ENCODE results near the gene FTO.
"Not testable (repeated sequence)": the region's sequence is repeated elsewhere in the genome, so short reads cannot be mapped to it uniquely, and the experiment has no call there.

FTO gene

GRCh38 chr16:53839150-53839549 lies 135.2 kb downstream of the FTO start:
- intact Hi-C loops (cut with DNase I; ENCODE audit: low total_unique reads): no loop called here
- Histone ChIP-seq H3K4me1 (peaks cover 0 to 12% (median 7%) of the 10 kb centered on the region in 4 donors), H3K9me3 (no peaks in the 10 kb centered on the region), H3K27ac (no peak overlapping the region), H3K36me3 (no peaks in the 10 kb centered on the region), H3K4me3 (no peak overlapping the region), H3K27me3 (no peaks in the 10 kb centered on the region)
- no peak for TF ChIP-seq CTCF (IDR thresholded peaks at IDR 0.05)
- DNase-seq: no peak

GRCh38 chr16:53840456-53840855 lies 136.5 kb downstream of the FTO start:
- intact Hi-C loops (cut with DNase I; ENCODE audit: low total_unique reads): no loop called here
- no peaks in the 10 kb centered on the region for H3K9me3 ChIP-seq
- no peak overlapping the region for H3K4me3 ChIP-seq
- no peak overlapping the region for H3K27ac ChIP-seq
- no peaks in the 10 kb centered on the region for H3K36me3 ChIP-seq
- DNase-seq: no peak
- H3K27me3 ChIP-seq: no peaks in the 10 kb centered on the region
- peaks cover 0 to 12% (median 7%) of the 10 kb centered on the region in 4 donors for H3K4me1 ChIP-seq
- TF ChIP-seq CTCF (IDR thresholded peaks at IDR 0.05): no peak

GRCh38 chr16:53841884-53842283 lies 137.9 kb downstream of the FTO start:
- H3K9me3 ChIP-seq: no peaks in the 10 kb centered on the region
- no peak for DNase-seq
- H3K27ac ChIP-seq: no peak overlapping the region
- H3K4me1 ChIP-seq: peaks cover 0 to 12% (median 7%) of the 10 kb centered on the region in 4 donors
- no peak for TF ChIP-seq CTCF (IDR thresholded peaks at IDR 0.05)
- intact Hi-C loops (cut with DNase I; ENCODE audit: low total_unique reads): no loop called here
- no peaks in the 10 kb centered on the region for H3K36me3 ChIP-seq
- no peaks in the 10 kb centered on the region for H3K27me3 ChIP-seq
- no peak overlapping the region for H3K4me3 ChIP-seq

GRCh38 chr16:53843084-53843483 lies 139.1 kb downstream of the FTO start:
- DNase-seq: no peak
- no peaks in the 10 kb centered on the region for H3K9me3 ChIP-seq
- H3K27me3 ChIP-seq: no peaks in the 10 kb centered on the region
- H3K4me3 ChIP-seq: no peak overlapping the region
- peaks cover 0 to 5% (median 1%) of the 10 kb centered on the region in 3 donors for H3K36me3 ChIP-seq
- peaks cover 0 to 12% (median 2%) of the 10 kb centered on the region in 4 donors for H3K4me1 ChIP-seq
- no peak for TF ChIP-seq CTCF (IDR thresholded peaks at IDR 0.05)
- intact Hi-C loops (cut with DNase I; ENCODE audit: low total_unique reads): no loop called here
- no peak overlapping the region for H3K27ac ChIP-seq

GRCh38 chr16:53844804-53845203 lies 140.8 kb downstream of the FTO start:
- Histone ChIP-seq H3K9me3 (no peaks in the 10 kb centered on the region), H3K27me3 (no peaks in the 10 kb centered on the region), H3K4me3 (no peak overlapping the region), H3K27ac (no peak overlapping the region), H3K4me1 (no peaks in the 10 kb centered on the region), H3K36me3 (peaks cover 0 to 10% (median 5%) of the 10 kb centered on the region in 3 donors)
- no peak for TF ChIP-seq CTCF (IDR thresholded peaks at IDR 0.05)
- DNase-seq: no peak
- intact Hi-C loops (cut with DNase I; ENCODE audit: low total_unique reads): no loop called here

GRCh38 chr16:53846549-53846948 lies 142.6 kb downstream of the FTO start:
- H3K4me1 ChIP-seq; H3K9me3 ChIP-seq; H3K27me3 ChIP-seq; H3K4me3 ChIP-seq; H3K27ac ChIP-seq; DNase-seq; intact Hi-C loops (cut with DNase I; ENCODE audit: low total_unique reads): not testable (repeated sequence)
- peaks cover 0 to 10% (median 5%) of the 10 kb centered on the region in 3 donors for H3K36me3 ChIP-seq
